ENCODE measurements around the gene ARID1B.

ARID1B gene

DNA sequence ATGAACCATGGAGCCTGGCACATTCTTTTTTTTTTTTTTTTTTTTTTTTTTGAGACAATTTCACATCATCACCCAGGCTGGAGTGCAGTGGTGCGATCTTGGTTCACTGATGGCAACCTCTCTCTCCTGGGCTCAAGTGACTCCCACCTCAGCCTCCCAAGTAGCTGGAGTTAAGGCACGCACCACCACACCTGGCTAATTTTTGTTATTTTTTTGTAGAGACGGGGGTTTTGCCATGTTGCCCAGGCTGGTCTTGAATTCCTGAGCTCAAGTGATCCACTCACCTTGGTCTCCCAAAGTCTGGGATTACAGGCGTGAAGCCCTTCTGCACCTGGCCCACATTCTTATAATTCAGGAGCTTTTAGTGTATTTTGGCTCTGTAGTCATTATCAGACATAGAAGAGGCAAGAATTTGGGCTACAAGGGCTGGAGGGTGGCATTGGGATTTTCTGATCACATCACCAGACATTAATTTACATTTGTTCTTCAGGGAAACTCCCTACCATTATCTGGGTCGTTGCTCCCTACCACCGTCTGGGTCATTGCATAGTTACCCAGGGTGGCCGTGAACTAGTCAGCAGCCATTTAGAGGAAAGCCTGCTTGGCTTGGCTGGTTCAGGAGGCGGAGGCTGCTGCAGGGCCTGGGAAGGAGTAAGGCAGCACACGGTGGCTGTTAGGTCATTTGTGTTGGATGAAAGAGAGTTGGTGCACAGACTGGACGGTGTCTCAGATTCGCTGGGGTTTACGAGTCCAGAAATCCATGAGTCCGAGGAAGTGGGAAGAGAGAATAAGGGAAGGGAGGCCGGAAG lies 17.6 kb downstream of the ARID1B start:
- no peak for DNase-seq

DNA sequence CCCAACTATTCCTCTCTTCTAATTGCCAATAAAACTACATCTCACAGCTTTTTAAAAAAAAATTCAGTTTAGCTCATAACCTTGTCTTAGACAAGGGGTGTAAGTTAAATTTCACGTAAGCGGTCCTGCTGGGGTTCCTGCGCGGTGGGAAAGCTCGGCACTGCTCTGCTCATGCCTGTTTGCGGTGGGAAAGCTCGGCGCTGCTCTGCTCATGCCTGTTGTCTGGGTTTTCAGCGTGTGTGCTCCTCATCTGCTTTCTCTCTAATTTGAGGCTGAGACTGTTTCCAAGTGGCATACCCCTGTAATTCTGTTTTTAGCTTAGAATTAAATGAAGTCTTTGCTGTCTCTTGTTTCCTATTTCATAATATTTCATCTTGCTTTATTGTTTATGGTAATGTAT lies 18.6 kb downstream of the ARID1B start:
- DNase-seq = no peak

DNA sequence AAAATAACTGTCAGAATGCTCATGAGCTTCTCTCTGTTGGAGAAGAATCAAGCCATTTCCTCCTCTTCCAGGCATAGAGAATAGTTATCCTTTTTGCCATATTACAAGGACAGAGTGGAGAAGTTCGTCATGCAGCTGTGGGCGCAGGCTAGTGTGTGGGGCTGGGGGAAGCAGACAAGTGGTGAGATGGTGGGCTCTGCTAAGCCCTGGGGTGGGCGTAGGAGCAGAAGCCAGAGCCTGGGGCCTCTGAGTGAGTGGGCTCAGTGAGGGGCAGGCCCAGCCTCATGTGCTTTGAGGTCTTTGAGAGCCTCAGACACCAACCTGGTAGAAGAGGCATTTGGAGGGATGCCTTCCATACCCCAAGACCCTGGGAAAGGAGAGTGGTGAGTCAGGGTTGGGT lies 19.4 kb downstream of the ARID1B start:
- DNase-seq = no peak

DNA sequence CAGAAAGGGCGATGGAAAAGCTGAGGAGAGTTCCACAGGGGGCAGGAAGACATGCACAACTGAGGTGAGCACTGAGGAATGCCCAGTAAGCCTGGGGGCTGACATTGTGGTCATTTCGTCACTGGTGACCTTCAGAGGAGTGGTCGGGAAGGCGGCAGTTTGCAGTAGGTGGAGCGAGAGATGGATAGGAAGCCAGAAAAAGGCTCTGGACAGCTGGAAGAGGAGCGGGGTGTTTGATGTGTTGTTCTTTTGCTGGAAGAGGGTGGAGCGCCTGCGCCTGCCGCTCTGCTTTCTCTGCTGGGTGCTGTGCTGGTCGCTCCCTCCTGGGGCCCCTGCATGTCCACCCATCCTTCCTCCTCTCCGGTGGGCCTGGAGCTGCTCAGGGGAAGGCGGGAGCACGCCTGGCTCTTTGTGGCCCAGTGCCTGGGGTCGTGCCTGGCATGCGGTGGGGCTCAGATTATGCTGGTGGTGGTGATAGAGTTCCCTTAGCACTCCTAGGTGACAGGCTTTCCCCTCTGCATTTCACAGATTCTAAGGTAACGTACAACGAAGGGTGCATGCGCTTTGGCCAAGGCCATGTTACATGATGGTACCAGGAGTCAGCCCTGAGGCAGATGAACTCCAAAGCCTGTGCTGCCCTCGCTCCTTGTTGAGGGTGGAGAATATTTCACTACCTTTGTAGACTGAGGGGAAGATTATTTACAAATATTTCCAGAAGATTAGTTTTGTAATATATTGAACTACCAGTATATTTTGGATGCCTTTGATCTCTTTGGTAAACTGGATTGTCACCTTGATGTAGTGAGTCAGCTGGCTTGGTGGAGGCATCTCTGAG lies 20.9 kb downstream of the ARID1B start:
- DNase-seq = no peak

DNA sequence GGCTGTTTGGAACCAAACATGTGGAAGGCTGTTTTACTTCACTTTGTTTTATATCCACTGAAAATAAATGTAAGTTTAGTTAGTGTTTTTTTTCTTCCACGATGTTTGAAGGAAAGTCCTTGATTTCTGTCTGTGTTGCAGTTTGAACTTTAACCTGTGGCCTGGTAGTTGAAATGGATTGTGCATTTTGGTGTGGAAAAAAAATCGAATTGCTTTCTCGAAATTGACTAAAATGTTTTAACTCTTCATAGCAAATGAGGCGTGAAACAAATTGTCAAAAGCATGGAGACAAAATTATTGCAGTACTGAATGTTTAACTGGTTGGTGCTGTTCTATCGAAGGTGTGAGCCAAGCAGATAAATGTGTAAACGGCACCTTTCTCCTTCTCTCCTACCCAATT lies 24.5 kb downstream of the ARID1B start:
- DNase-seq = no peak

DNA sequence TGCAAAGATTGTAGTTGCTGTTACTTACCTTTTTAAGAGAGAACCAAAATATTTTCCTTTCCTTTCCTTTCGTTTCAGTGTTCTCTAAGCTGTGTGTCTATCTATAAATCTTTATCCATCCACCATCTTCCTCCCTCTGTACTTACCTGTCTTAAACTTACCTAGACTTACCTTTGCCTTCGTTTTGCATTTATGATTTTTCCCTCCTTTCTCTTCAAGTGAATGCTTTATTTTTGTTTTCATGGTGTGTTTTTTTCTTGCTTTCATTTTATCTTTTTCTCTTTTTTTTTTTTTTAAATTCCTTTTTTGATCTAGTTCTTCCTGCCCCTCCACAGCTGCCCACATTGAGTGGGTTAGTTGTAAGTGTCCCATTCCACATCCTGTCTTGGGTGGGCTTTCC lies 26.2 kb downstream of the ARID1B start:
- no peak for DNase-seq

DNA sequence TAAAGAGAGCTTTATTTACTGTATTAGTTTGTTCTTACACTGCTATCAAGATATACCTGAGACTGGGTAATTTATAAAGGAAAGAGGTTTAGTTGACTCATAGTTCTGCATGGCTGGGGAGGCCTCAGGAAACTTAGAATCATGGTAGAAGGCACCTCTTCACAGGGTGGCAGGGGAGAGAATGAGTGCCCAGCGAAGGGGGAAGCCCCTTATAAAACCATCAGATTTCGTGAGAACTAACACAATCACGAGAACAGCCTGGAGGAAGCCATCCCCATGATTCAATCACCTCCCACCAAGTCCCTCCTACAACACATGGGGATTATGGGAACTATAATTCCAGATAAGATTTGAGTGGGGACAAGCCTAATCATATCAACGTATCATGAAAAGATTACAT lies 27.2 kb downstream of the ARID1B start:
- peak in 1 of 2 experiments; percentile 45 for DNase-seq

DNA sequence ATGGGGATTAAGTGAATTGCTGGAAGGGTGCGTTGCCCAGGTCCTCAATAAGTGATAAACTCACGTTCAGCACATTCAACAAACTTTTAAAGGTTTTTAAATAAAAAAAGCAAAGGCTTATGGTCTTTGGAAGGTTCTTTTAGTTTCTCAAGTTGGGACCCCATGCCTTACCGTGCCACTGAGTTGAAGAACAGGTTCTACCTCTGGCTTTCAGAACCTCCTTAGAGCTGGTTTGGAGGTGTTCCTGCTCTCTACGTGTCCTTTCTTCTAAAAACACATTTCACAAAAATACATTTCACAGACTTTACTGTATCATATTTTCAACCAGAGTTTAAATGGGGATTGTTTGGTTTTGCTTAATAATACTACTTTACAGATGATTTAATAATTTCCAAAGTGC lies 29.0 kb downstream of the ARID1B start:
- no peak for DNase-seq

DNA sequence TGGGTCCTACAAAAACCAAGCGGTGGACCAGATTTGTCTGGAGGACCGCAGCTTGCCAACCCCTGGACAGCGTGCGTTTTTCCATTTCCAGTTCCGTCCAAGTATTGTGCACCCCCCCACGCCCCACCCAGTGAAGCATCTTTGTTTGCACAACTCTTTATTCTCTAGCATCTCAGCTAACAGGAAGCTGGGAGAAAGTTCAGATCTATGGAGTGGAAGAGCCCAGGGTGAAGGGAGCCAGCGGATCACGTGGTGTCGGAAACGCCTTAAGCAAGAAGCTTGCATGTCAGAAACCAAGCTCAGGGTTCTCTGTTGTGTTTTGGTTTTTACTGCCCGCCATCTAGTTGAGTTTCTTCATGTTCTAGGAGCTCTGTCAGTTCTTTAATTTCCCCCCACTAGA lies 29.9 kb downstream of the ARID1B start:
- no peak for DNase-seq

DNA sequence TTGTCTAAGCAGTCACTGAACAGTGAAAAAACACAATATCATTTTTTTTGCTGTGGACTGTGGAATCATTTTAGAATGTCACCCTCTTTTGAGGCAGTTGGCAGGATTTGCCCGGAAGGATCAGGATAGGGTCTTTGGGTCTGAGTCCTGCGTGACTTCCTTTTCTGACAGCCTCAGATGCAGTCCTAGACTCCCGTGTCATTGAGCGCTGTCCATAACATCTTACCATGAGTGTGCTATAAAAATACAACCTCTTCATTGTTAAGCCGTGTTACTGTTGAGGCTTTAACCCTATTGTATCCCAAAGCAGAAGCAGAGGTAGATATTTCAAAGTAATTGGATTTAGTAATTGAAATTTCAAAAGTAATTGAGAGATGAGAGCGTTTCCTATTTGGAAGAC lies 30.6 kb downstream of the ARID1B start:
- no peak for DNase-seq

DNA sequence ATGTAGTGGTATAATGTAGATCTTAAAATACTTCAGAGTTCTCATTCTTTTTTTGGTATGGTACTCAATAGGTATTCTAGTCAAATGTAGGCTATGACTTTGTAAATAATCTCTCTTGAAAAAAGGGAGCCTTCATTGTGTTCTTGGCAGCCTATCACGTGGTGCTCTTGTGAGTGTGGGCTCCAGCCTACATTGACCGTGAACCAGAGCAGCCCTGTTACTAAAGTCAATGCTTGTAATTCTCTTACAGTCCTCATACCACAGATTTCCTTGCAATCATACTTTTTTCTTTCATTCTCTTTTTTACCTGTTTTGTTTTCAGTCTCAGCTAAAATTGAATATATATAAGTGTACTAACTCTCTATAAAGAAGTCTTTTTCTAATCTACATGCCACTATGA lies 31.1 kb downstream of the ARID1B start:
- no peak for DNase-seq

DNA sequence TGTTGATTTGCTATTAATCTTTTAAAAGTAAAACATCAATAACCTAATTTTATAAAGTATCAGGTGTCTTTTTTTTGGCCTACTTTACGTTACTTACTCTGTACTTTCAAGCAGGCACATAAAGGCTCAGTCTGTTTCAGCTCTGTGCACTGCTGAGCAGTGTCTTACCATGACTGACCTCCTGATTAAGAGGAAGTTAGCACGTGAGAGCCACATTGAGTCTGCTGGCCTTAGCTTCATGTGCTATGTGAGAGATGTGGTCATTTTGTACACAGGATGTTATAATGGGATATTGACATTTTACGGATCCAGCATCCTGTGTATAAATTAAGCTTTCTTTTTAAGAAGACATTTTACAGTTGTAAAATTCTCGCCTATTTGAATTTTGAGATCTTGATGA lies 31.9 kb downstream of the ARID1B start:
- no peak for DNase-seq

DNA sequence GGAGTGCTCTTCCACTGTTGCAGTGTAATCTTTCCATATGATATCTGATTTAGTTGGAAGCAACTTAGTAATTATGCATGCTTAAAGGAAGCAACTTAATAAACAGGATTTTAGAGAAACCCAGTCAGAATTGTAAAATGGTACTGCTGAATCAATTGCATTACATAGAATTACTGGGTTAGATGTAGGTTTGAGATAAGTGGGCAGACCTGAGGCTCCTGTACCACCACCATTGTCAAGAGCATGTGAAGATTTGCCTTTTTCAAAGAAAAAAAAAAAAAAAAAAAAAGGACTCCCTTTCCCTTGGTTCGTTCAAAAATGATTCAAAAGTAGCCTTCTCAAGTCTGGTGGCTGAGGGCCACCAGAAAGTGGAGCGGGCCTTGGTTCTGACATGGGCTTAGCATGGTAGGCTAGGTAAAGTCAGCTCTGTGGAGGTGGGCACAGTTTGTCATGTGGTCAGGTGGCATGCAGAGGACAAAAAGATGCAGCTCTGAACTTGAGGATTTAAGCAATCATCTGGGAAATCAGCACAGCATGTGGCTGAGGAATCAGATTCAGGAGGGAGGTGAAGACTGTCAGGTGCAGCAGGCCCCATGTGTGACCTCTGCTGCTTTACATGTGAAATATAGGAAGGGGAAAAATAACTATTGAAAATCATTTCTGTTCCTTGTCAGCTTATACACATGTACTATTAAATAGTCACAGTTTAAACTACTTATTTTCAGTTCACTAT lies 32.4 kb downstream of the ARID1B start:
- no peak for DNase-seq

DNA sequence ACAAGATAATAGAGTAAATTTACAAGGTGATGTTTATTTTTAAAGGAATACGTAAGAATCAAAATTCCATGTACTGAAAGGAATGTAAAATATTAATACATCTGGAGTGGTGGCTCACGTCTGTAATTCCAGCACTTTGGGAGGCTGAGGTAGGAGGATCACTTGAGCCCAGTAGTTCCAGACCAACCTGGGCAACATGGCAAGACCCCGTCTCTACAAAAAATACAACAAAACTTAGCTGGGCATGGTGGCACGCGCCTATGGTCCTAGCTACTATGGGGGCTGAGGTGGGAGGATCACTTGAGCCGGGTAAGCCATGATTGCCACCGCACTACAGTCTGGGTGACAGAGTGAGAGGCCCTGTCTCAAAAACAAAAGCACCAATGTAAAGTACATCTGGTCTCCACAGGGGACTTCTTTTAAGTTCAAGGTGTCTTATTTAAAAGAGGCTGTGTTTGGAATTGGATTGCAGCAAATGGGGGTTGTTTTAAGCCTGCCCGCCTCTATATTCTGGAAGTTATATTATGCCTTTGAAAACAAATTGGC lies 36.9 kb downstream of the ARID1B start:
- DNase-seq = no peak

DNA sequence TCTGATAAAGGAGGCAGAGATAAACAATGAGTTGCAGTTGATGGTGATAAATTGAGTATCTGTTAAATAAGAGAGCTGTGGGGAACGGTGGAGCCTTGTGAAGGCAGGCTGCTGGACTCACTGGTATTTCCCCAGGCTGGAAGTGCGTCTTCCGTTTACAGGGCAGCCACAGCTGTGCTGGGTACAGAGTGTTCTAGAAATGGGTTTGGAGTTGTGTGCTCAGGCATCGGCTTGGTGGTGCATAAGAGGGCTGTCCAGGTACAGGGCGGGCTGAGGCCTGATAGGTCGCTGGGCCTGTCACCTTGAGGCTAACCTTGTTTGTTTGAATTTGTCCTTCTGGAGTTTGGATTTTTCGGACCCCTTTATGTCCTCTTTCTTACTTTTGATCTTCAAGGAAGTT lies 39.3 kb downstream of the ARID1B start:
- no peak for DNase-seq

DNA sequence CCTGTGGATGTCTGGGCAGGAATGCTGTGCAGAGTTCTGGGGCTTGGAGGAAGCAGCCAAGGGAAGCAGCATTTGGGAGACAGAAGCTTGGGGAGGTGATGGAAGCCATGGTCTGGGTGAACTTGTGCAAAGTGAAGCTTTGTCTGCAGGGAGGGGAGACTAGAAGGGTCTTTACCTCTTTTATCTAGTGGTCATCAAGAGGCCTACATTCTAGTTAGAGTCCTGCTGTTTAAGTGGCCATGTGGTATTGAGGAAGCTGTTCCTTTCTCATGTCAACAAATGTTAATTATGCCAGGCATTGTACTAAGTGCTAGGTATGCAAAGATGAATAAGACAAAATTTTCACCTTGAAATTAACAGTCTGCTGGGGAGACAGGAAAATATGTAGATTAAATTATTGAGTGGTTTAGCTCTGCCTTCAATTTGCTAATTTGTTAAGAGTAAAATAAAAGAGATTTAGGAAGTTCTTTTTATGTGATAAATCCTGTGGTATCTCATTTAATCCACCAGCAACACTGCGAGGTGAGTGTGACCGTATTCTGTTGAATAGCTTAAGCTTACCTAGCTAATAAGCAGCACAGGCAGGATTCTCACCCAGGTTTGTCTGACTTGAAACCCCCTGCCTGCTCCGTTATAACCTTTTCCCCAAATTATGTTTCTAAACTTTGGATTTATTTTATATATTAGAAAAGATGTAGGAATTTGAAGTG lies 43.1 kb downstream of the ARID1B start:
- DNase-seq = no peak

DNA sequence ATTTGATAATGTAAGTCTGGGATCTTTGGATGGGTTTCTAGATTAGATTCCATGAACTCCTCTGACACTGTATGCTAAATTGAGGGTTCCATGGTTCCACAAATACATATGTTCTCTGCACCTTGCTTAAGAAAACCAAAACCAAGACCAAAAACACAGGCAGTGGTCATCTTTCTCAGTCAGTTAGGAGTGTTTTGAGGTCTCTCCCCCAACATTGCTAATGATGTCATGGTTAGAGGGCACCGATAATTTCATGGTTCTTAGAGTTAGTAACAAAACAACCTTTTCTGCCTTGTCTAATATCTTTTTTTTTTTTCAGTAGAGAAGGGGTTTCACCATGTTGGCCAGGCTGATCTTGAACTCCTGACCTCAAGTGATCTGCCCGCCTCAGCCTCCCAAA lies 44.5 kb downstream of the ARID1B start:
- no peak for DNase-seq

DNA sequence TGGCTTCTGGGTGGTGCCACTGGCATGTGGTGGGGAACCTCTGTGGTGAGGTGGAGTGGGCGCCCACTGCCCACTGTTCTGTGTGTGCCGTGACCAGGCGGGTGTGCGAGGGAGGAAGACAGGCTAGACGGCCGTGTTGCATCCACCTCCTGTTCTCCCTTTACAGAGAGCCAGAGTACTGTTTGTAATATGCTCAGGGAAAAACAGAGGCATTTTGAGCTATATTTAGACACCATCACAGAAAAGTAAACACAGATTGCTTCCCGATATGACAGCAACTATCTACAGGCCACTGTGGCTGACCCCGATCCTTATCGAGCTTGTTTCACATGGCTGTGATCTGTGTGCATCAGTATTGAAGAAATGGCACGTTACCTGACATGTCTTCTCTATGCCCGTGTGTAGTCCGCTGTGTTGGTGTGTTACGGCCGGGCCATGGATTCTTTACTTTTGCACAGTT lies 45.6 kb downstream of the ARID1B start:
- DNase-seq = no peak

DNA sequence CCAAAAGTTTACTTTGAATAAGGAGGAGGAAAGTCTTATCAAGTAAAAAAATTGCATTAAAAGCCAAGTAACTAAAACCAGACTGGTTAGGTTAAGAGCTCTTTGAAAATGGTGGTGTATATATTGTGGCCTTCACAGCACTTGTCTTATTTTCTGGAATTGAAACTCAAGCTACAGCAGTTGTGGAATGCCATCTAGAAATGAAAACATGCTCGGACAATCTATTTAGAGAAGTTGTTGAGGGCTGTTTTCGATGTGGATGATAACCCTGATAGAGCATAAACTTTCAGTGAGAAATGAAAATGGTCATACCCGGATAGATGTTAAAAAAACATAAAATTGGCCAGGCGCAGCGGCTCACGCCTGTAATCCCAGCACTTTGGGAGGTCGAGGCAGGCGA lies 47.0 kb downstream of the ARID1B start:
- no peak for DNase-seq

DNA sequence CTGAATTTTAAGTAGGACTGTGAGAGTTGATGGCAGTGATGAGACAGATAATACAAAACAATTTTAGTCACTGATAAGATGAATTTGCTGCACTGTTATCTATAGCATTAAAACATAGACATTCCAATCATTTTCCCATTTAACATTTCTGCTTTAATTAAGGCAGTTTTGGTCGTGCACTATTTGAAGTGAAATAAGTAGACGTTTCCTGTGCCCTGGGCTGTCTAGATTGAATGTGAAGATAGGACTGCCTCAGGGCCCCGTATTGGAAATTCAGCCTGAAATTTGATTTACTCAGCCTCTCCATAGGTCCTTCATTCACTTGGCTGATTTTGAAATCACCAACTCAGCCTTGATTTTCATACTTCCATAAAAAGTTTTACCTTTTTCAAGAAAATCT lies 48.3 kb downstream of the ARID1B start:
- no peak for DNase-seq

DNA sequence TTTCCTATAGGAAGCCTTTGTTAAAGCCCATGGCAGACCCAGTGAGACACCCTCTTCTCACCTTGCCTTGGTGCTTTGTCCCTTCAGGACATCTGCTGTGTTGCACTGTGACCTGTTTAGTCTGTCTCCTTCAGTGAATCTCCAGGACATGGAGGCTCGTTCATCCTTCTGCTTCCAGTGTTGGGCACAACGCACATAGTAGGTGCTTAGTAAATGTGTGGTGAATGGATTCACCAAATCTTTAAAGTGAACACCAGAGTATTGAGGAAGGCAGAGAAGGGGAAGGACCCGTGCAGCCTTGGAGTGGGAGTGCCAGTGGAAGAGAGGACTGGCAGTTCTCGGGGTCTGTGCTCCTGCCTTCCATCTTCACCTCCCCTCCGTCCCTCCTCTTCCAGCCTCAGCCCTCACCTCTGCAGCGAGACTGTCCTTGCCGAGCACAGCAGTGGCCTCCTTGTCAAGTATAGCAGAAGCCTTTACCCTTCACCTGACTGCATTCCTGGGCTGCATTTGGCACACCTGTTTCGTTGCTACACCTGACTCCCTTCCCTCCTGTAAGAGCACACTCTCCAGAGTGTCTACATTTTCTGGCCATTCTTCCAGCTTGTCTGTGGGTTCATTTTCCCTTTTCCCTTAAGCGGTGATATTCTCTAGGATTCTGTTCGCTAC lies 49.2 kb downstream of the ARID1B start:
- no peak for DNase-seq

DNA sequence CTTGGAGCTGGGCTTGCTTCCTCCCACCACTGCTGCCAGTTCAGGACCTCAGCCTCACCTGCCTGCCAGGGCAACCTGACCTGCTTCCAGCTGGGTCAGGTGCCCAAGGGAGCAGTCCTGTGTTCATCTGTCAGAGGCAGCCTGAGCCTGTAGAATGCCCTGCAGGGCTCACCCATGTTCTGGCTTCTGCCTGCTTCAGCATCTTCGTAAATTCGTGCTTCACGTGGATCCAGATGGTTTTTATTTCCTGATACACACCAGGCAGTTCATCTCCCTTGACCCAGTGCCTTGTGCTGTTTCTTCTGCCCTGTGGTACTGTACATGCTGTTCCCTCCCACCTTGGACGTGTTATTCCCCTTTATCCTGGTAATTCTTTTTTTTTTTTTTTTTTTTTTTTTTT lies 50.2 kb downstream of the ARID1B start:
- no peak for DNase-seq
